Measurements from ENCODE around the gene ADAM12.

DNA sequence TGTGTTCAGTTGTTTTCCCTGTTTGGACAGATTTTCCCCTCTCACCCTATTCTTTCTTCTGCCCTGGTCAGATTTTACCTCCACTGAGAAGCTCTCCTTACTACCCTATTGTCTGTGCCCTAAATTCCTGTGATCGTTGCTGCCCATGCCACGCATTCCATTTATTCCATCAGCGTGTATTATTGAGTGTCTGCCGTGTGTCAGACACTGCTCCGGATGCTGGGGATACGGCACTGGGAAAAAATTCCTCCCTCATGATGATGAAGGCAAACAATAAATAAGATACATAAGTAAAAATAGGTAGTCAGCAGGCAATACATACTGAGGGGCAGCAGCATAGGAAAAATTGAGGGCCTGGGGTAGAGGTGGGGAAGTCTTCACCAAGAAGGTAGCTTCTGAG lies 405.1 kb downstream of the ADAM12 start:
- no peak for TF ChIP-seq CTCF (conservative IDR thresholded peaks at IDR 0.05 in 1 of 2, IDR thresholded peaks at IDR 0.05 in 1 of 2; ENCODE audit: low read depth in 1 of 2, low read length in 2 of 2)
- no peak for TF ChIP-seq EZH2 (IDR thresholded peaks at IDR 0.05; ENCODE audit: low read length, missing control alignments)

Data from fibroblast of lung (primary cell).